H9 (cell line): ENCODE measurements around the gene DDO. TPM values are rescaled to one million over a fixed set of nuclear protein-coding genes. Genes with fewer than 3 reads are reported as not detected.

Experiments used
- DNase-seq: peaks from one replicate; pipeline ENCODE4 v3.0.0-alpha.2; 2017
- H2AFZ ChIP-seq: one replicate; pipeline ENCODE4 v1.6.1; 2013; ENCODE audit warnings: mild to moderate bottlenecking, low read length, control low read depth, moderate library complexity
- H2AK5ac ChIP-seq: 2 replicates; pipeline ENCODE4 v1.6.1; 2013; ENCODE audit warnings: low read length, control low read depth, mixed read lengths; ENCODE audit not compliant: insufficient read length
- H2BK120ac ChIP-seq: one replicate; pipeline ENCODE4 v1.6.1; 2013; ENCODE audit warnings: low read depth, mild to moderate bottlenecking, low read length, control low read depth, inconsistent platforms; ENCODE audit not compliant: poor library complexity, severe bottlenecking
- H2BK12ac ChIP-seq: 2 replicates; pipeline ENCODE4 v1.6.1; 2013; ENCODE audit warnings: low read length, control low read depth, mixed read lengths, low read depth; ENCODE audit not compliant: insufficient read length
- H2BK15ac ChIP-seq: 2 replicates; pipeline ENCODE4 v1.6.1; 2013; ENCODE audit warnings: low read depth, low read length, control low read depth
- H2BK20ac ChIP-seq: one replicate; pipeline ENCODE4 v1.6.1; 2013; ENCODE audit warnings: low read depth, mild to moderate bottlenecking, low read length, control low read depth, inconsistent platforms; ENCODE audit not compliant: poor library complexity, severe bottlenecking
- H2BK5ac ChIP-seq: 2 replicates; pipeline ENCODE4 v1.6.1; 2013; ENCODE audit warnings: low read length, control low read depth, mixed read lengths; ENCODE audit not compliant: insufficient read length
- H3K14ac ChIP-seq: 2 replicates; pipeline ENCODE4 v1.6.1; 2013; ENCODE audit warnings: low read length, control low read depth; ENCODE audit not compliant: insufficient read depth
- H3K18ac ChIP-seq: 2 replicates; pipeline ENCODE4 v1.6.1; 2013; ENCODE audit warnings: low read depth, mild to moderate bottlenecking, mixed read lengths, low read length, control low read depth; ENCODE audit not compliant: insufficient read length
- H3K23ac ChIP-seq: 2 replicates; pipeline ENCODE4 v1.6.1; 2013; ENCODE audit warnings: low read length, control low read depth, mixed read lengths, low read depth; ENCODE audit not compliant: insufficient read length
- H3K23me2 ChIP-seq: 2 replicates; pipeline ENCODE4 v1.6.1; 2013; ENCODE audit warnings: low read depth, mild to moderate bottlenecking, mixed read lengths, low read length, control low read depth; ENCODE audit not compliant: insufficient read length, poor library complexity, severe bottlenecking
- H3K27ac ChIP-seq: 2 replicates; pipeline ENCODE4 v1.5.1; 2013; ENCODE audit warnings: low read length, control low read depth, mixed read lengths, low read depth; ENCODE audit not compliant: insufficient read length
- H3K27me3 ChIP-seq: 2 replicates; pipeline ENCODE4 v1.6.1; 2013; ENCODE audit warnings: low read length, control low read depth, inconsistent platforms; ENCODE audit not compliant: insufficient read depth
- H3K4ac ChIP-seq: 2 replicates; pipeline ENCODE4 v1.6.1; 2013; ENCODE audit warnings: low read depth, mild to moderate bottlenecking, control low read depth, inconsistent platforms, low read length, moderate library complexity
- H3K4me1 ChIP-seq: 2 replicates; pipeline ENCODE4 v1.6.1; 2013; ENCODE audit warnings: low read length, control low read depth, inconsistent platforms; ENCODE audit not compliant: insufficient read depth
- H3K4me2 ChIP-seq: 2 replicates; pipeline ENCODE4 v1.6.1; 2013; ENCODE audit warnings: low read length, control low read depth, mixed read lengths; ENCODE audit not compliant: insufficient read length, insufficient read depth
- H3K56ac ChIP-seq: 2 replicates; pipeline ENCODE4 v1.6.1; 2013; ENCODE audit warnings: low read depth, mild to moderate bottlenecking, mixed read lengths, low read length, control low read depth; ENCODE audit not compliant: insufficient read length
- H3K79me1 ChIP-seq: 2 replicates; pipeline ENCODE4 v1.6.1; 2013; ENCODE audit warnings: low read depth, mild to moderate bottlenecking, moderate library complexity, low read length, control low read depth, inconsistent platforms; ENCODE audit not compliant: insufficient read depth, poor library complexity, severe bottlenecking
- H3K79me2 ChIP-seq: 2 replicates; pipeline ENCODE4 v1.6.1; 2013; ENCODE audit warnings: low read length, control low read depth, inconsistent platforms; ENCODE audit not compliant: insufficient read depth
- H3K9ac ChIP-seq: 2 replicates; pipeline ENCODE4 v1.6.1; 2013; ENCODE audit warnings: low read length, control low read depth, mixed read lengths; ENCODE audit not compliant: insufficient read length; ENCODE audit errors: extremely low read depth
- H3K9me3 ChIP-seq: one replicate; pipeline ENCODE4 v1.6.1; 2013; ENCODE audit warnings: low read depth, low read length, inconsistent platforms; ENCODE audit not compliant: control insufficient read depth
- H3T11ph ChIP-seq: one replicate; pipeline ENCODE4 v1.6.1; 2013; ENCODE audit warnings: mild to moderate bottlenecking, low read length, control low read depth, inconsistent platforms
- H4K20me1 ChIP-seq: one replicate; pipeline ENCODE4 v1.6.1; 2013; ENCODE audit not compliant: control insufficient read depth, insufficient read length, insufficient read depth
- H4K5ac ChIP-seq: 2 replicates; pipeline ENCODE4 v1.6.1; 2013; ENCODE audit warnings: low read depth, mild to moderate bottlenecking, mixed read lengths, low read length, control low read depth; ENCODE audit not compliant: insufficient read length
- H4K8ac ChIP-seq: replicated peaks from 2 replicates; pipeline ENCODE4 v1.6.1; 2013; ENCODE audit warnings: low read length, control low read depth, mixed read lengths, low read depth; ENCODE audit not compliant: insufficient read length
- H4K91ac ChIP-seq: 2 replicates; pipeline ENCODE4 v1.6.1; 2013; ENCODE audit warnings: low read depth, mild to moderate bottlenecking, moderate library complexity, mixed read lengths, low read length, control low read depth; ENCODE audit not compliant: insufficient read length
- H3K27ac Mint-ChIP-seq, 3 experiments: 2 replicates in 2 of 3; 3 replicates in 1 of 3; pipeline ENCODE4 v1.8.0; 2020 to 2021; ENCODE audit warnings: mixed read lengths in 3 of 3, mild to moderate bottlenecking in 1 of 3, moderate library complexity in 1 of 3
- H3K27me3 Mint-ChIP-seq: 2 replicates; pipeline ENCODE4 v1.8.0; 2021; ENCODE audit warnings: low read depth, mild to moderate bottlenecking, moderate library complexity, mixed read lengths
- H3K36me3 Mint-ChIP-seq, 3 experiments: 2 replicates in 2 of 3; 3 replicates in 1 of 3; pipeline ENCODE4 v1.8.0; 2020 to 2021; ENCODE audit warnings: low read depth in 3 of 3, mixed read lengths in 3 of 3; ENCODE audit not compliant: insufficient read depth in 1 of 3
- H3K4me1 Mint-ChIP-seq, 2 experiments: 2 replicates each; pipeline ENCODE4 v1.8.0; 2020; ENCODE audit warnings: mixed read lengths in 2 of 2
- H3K4me3 Mint-ChIP-seq, 2 experiments: 2 replicates in 1 of 2; 3 replicates in 1 of 2; pipeline ENCODE4 v1.8.0; 2020 to 2021; ENCODE audit warnings: mild to moderate bottlenecking in 2 of 2, mixed read lengths in 2 of 2, moderate library complexity in 1 of 2
- H3K9me3 Mint-ChIP-seq, 2 experiments: 2 replicates in 1 of 2; 3 replicates in 1 of 2; pipeline ENCODE4 v1.8.0; 2020; ENCODE audit warnings: mild to moderate bottlenecking in 2 of 2, mixed read lengths in 2 of 2, moderate library complexity in 1 of 2
- WGBS: extraction: QIAGEN DNeasy Blood & Tissue Kit; methylation state at CpG from one replicate; pipeline ENCODE4 v1.1.7; 2013; ENCODE audit warnings: missing lambda C conversion rate, low lambda C conversion rate, mixed read lengths; ENCODE audit not compliant: insufficient read length; ENCODE audit errors: extremely low coverage; 5-methylcytosine and 5-hydroxymethylcytosine counted together
- total RNA-seq: library from RNA; stranded (reverse); gene quantifications from 2 replicates; pipeline ENCODE4 v1.2.1, GENCODE V29; 2021
- TF ChIP-seq, protein P1 (sequence below): fragments of 200-600 bp; sonication (generic); conservative IDR thresholded peaks from 3 replicates; pipeline ENCODE4 v1.8.0; 2021; ENCODE audit warnings: antibody characterized with exemption, mild to moderate bottlenecking

Gene DDO
- total RNA-seq, 1 experiment from 2014 or later: not detected

DNA sequence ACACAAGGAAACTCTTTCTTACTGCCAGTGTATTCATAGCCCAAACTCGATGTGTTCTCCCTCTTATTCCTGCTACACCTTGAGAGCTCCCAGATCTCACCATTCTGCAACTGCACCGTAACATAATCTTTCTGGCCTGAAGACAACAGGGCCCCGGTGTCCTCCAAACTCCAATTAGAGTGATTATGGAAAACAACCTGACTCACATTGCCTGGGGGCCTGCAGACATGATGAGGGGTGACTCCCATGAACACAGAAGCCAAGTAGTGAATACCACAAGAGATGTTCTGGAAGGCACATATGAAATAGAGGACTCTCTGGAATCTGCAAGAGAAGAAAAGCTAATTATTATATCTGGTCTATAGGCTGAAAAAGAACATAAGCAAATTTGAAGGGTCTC, 41.3 kb upstream of the DDO start:
- no peak overlapping the region for H4K5ac ChIP-seq
- Mint-ChIP-seq H3K27me3 (no peaks in the 10 kb centered on the region), H3K27ac (no peak overlapping the region), H3K9me3 (peaks cover 5 to 11% of the 10 kb centered on the region in 2 experiments), H3K36me3 (peaks cover 3 to 4% (median 4%) of the 10 kb centered on the region in 3 experiments; a peak in 6 of 7 replicates), H3K4me1 (peaks cover 4 to 11% of the 10 kb centered on the region in 2 experiments), H3K4me3 (no peak overlapping the region)
- H3K4ac ChIP-seq: no peak overlapping the region
- no peak overlapping the region for H2BK20ac ChIP-seq
- H3K14ac ChIP-seq: no peak overlapping the region
- no peak overlapping the region for H2AK5ac ChIP-seq
- no peak overlapping the region for H3K23ac ChIP-seq
- H2BK5ac ChIP-seq: no peak overlapping the region
- H4K8ac ChIP-seq: no peak overlapping the region
- H2AFZ ChIP-seq: no peak overlapping the region
- H3K18ac ChIP-seq: no peak overlapping the region
- H3K23me2 ChIP-seq: no peaks in the 10 kb centered on the region
- no peaks in the 10 kb centered on the region for H3K4me1 ChIP-seq
- TF ChIP-seq, protein P1, sequence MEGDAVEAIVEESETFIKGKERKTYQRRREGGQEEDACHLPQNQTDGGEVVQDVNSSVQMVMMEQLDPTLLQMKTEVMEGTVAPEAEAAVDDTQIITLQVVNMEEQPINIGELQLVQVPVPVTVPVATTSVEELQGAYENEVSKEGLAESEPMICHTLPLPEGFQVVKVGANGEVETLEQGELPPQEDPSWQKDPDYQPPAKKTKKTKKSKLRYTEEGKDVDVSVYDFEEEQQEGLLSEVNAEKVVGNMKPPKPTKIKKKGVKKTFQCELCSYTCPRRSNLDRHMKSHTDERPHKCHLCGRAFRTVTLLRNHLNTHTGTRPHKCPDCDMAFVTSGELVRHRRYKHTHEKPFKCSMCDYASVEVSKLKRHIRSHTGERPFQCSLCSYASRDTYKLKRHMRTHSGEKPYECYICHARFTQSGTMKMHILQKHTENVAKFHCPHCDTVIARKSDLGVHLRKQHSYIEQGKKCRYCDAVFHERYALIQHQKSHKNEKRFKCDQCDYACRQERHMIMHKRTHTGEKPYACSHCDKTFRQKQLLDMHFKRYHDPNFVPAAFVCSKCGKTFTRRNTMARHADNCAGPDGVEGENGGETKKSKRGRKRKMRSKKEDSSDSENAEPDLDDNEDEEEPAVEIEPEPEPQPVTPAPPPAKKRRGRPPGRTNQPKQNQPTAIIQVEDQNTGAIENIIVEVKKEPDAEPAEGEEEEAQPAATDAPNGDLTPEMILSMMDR: no peak
- DNase-seq: no peak
- no peak overlapping the region for H3K9ac ChIP-seq
- no peaks in the 10 kb centered on the region for H3K79me2 ChIP-seq
- no peak overlapping the region for H2BK15ac ChIP-seq
- no CpG with 5 or more reads among the region's 3 CpGs for WGBS
- H3K27ac ChIP-seq: no peak overlapping the region
- no peaks in the 10 kb centered on the region for H3K27me3 ChIP-seq
- H4K91ac ChIP-seq: no peak overlapping the region
- no peak overlapping the region for H2BK120ac ChIP-seq
- no peaks in the 10 kb centered on the region for H4K20me1 ChIP-seq
- H3K79me1 ChIP-seq: no peaks in the 10 kb centered on the region
- no peak overlapping the region for H2BK12ac ChIP-seq
- H3K56ac ChIP-seq: no peak overlapping the region
- no peak overlapping the region for H3K4me2 ChIP-seq
- H3K9me3 ChIP-seq: no peaks in the 10 kb centered on the region
- no peak overlapping the region for H3T11ph ChIP-seq
